ENCODE results near the gene PCYT1B. TPM values are rescaled to one million over a fixed set of nuclear protein-coding genes. Genes with fewer than 3 reads are reported as not detected.

Gene PCYT1B
- total RNA-seq, 2 donors from 2014 or later: 2.4 to 6.4 TPM

DNA sequence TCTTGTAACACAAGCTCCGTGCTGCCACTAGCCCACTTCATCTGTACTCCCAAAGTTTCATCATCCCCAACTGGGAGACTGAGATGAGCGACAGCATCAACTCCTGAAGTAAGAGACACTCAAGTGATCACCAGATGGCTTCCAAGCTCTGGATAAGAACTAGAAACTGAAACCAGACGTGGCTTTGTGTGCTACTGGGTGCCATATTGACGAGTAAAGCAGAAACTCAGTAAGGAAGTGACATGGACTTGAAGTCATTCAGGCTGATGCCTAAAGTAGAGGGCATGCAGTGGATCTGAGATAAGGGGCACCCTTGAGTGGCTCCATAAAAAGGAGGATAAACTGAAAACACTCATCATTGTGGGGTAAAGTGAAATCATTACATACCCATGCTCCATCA, 72.4 kb downstream of the PCYT1B start:
- TF ChIP-seq, protein P1, sequence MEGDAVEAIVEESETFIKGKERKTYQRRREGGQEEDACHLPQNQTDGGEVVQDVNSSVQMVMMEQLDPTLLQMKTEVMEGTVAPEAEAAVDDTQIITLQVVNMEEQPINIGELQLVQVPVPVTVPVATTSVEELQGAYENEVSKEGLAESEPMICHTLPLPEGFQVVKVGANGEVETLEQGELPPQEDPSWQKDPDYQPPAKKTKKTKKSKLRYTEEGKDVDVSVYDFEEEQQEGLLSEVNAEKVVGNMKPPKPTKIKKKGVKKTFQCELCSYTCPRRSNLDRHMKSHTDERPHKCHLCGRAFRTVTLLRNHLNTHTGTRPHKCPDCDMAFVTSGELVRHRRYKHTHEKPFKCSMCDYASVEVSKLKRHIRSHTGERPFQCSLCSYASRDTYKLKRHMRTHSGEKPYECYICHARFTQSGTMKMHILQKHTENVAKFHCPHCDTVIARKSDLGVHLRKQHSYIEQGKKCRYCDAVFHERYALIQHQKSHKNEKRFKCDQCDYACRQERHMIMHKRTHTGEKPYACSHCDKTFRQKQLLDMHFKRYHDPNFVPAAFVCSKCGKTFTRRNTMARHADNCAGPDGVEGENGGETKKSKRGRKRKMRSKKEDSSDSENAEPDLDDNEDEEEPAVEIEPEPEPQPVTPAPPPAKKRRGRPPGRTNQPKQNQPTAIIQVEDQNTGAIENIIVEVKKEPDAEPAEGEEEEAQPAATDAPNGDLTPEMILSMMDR (IDR thresholded peaks at IDR 0.05): no peak
- Histone ChIP-seq H3K9me3 (no peaks in the 10 kb centered on the region), H3K27ac (no peak overlapping the region), H3K4me3 (no peak overlapping the region), H3K4me1 (no peaks in the 10 kb centered on the region), H3K27me3 (no peaks in the 10 kb centered on the region), H3K36me3 (no peaks in the 10 kb centered on the region)
- no peak for DNase-seq (ENCODE audit: low spot score)

GRCh38 chrX:24567169-24567568, 80.0 kb downstream of the PCYT1B start:
- H3K4me3 ChIP-seq: no peak overlapping the region
- no peaks in the 10 kb centered on the region for H3K9me3 ChIP-seq
- no peaks in the 10 kb centered on the region for H3K4me1 ChIP-seq
- no peak overlapping the region for H3K27ac ChIP-seq
- no peaks in the 10 kb centered on the region for H3K27me3 ChIP-seq
- DNase-seq (ENCODE audit: low spot score): no peak
- TF ChIP-seq, protein P1 (IDR thresholded peaks at IDR 0.05): no peak
- H3K36me3 ChIP-seq: no peaks in the 10 kb centered on the region

DNA sequence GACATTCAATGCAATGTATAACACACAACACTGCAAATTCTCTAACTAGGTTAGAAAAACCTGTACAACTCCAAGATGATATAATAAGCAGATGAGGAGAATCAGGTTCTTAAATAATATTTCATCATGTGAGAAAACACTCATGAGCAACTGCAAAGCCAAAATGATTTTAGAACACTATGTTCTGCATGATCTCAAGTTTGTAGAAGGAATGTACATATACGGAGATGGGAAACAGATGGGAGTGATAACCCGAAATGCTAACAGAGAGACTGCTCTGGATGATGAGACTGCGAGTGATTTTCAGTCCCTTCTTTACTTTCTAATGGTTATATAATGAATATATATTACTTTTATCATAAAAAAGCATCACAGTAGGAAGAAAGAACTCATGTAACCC, 80.9 kb downstream of the PCYT1B start:
- Histone ChIP-seq H3K4me1 (no peaks in the 10 kb centered on the region), H3K36me3 (no peaks in the 10 kb centered on the region), H3K27me3 (no peaks in the 10 kb centered on the region), H3K4me3 (no peak overlapping the region), H3K9me3 (no peaks in the 10 kb centered on the region), H3K27ac (no peak overlapping the region)
- TF ChIP-seq, protein P1 (IDR thresholded peaks at IDR 0.05): no peak
- no peak for DNase-seq (ENCODE audit: low spot score)

- no peak for DNase-seq (ENCODE audit: low spot score)
- no peaks in the 10 kb centered on the region for H3K9me3 ChIP-seq
- no peaks in the 10 kb centered on the region for H3K27me3 ChIP-seq
- H3K36me3 ChIP-seq: no peaks in the 10 kb centered on the region
- H3K4me3 ChIP-seq: no peak overlapping the region
- TF ChIP-seq, protein P1 (IDR thresholded peaks at IDR 0.05): no peak
- no peak overlapping the region for H3K27ac ChIP-seq
- no peaks in the 10 kb centered on the region for H3K4me1 ChIP-seq
These were observed 83.7 kb downstream of the PCYT1B start for GRCh38 chrX:24563291-24564010.

GRCh38 chrX:24561121-24561520, 86.0 kb downstream of the PCYT1B start:
- no peak overlapping the region for H3K4me3 ChIP-seq
- H3K27ac ChIP-seq: no peak overlapping the region
- no peaks in the 10 kb centered on the region for H3K9me3 ChIP-seq
- H3K36me3 ChIP-seq: no peaks in the 10 kb centered on the region
- no peak for DNase-seq (ENCODE audit: low spot score)
- H3K4me1 ChIP-seq: no peaks in the 10 kb centered on the region
- TF ChIP-seq, protein P1 (IDR thresholded peaks at IDR 0.05): no peak
- H3K27me3 ChIP-seq: no peaks in the 10 kb centered on the region

GRCh38 chrX:24553011-24553410, 94.1 kb downstream of the PCYT1B start:
- no peak for DNase-seq (ENCODE audit: low spot score)
- no peaks in the 10 kb centered on the region for H3K27me3 ChIP-seq
- H3K27ac ChIP-seq: no peak overlapping the region
- H3K4me1 ChIP-seq: no peaks in the 10 kb centered on the region
- H3K4me3 ChIP-seq: no peak overlapping the region
- no peaks in the 10 kb centered on the region for H3K9me3 ChIP-seq
- no peaks in the 10 kb centered on the region for H3K36me3 ChIP-seq
- TF ChIP-seq, protein P1 (IDR thresholded peaks at IDR 0.05): no peak

Measured in right atrium auricular region (tissue), 2 donors.